Measurements from ENCODE around the gene ZNF609.

GRCh38 chr15:64712353-64712752 is 252.0 kb downstream of the ZNF609 start:
- no peak for TF ChIP-seq CTCF (IDR thresholded peaks at IDR 0.05 in 4 of 5, conservative IDR thresholded peaks at IDR 0.05 in 1 of 5)
- TF ChIP-seq POLR2A (IDR thresholded peaks at IDR 0.05): no peak

All from gastrocnemius medialis (tissue), 4 donors.